NCI-H345 treated with DMSO at 0.1 percent for 48 hours (cell line): Measurements from ENCODE around the gene UBP1.

Source experiments
- DNase-seq: peaks from one replicate; lab custom pipeline; 2025; ENCODE audit not compliant: unreplicated experiment; lab: John Stamatoyannopoulos, UW

The UBP1 gene

GRCh38 chr3:33392144-33392543 lies 48.1 kb downstream of the UBP1 start:
- no peak for DNase-seq

GRCh38 chr3:33391255-33391995 lies 48.8 kb downstream of the UBP1 start:
- DNase-seq: no peak

GRCh38 chr3:33389908-33390307 lies 50.3 kb downstream of the UBP1 start:
- no peak for DNase-seq

- DNase-seq: no peak
These were observed 51.7 kb downstream of the UBP1 start for GRCh38 chr3:33388374-33389100.

- DNase-seq: no peak
These were observed 53.6 kb downstream of the UBP1 start for GRCh38 chr3:33386631-33387030.

- DNase-seq: no peak
These were observed 54.8 kb downstream of the UBP1 start for GRCh38 chr3:33385423-33385822.

GRCh38 chr3:33383951-33384350 lies 56.3 kb downstream of the UBP1 start:
- no peak for DNase-seq

GRCh38 chr3:33380653-33381052 lies 59.6 kb downstream of the UBP1 start:
- DNase-seq: no peak

- DNase-seq: no peak
These were observed 62.3 kb downstream of the UBP1 start for GRCh38 chr3:33377931-33378330.

GRCh38 chr3:33377489-33377888 lies 62.7 kb downstream of the UBP1 start:
- no peak for DNase-seq

GRCh38 chr3:33373082-33373437 lies 67.1 kb downstream of the UBP1 start:
- no peak for DNase-seq

- no peak for DNase-seq
These were observed 67.8 kb downstream of the UBP1 start for GRCh38 chr3:33372218-33373081.

- DNase-seq: no peak
These were observed 75.6 kb downstream of the UBP1 start for GRCh38 chr3:33364531-33365128.

GRCh38 chr3:33364060-33364459 lies 76.1 kb downstream of the UBP1 start:
- no peak for DNase-seq

GRCh38 chr3:33363113-33363800 lies 76.9 kb downstream of the UBP1 start:
- DNase-seq: no peak

GRCh38 chr3:33360136-33360825 lies 79.9 kb downstream of the UBP1 start:
- no peak for DNase-seq

GRCh38 chr3:33358172-33358781 lies 81.9 kb downstream of the UBP1 start:
- DNase-seq: no peak

- no peak for DNase-seq
These were observed 84.6 kb downstream of the UBP1 start for GRCh38 chr3:33355611-33356010.

GRCh38 chr3:33339758-33340157 lies 100.4 kb downstream of the UBP1 start:
- no peak for DNase-seq
